H1 (cell line): Measurements from ENCODE around the gene TRDMT1. TPM values are rescaled to one million over a fixed set of nuclear protein-coding genes. Genes with fewer than 3 reads are reported as not detected.

Source experiments
- CTCF ChIA-PET: fragments of 300-600 bp; sonication (Branson Sonifier 250); formaldehyde crosslinking; loops from one replicate; lab custom pipeline; 2021; ENCODE audit not compliant: partially characterized antibody; lab: Charles Lee
- POLR2A ChIA-PET: fragments of 300-600 bp; sonication (Branson Sonifier 250); formaldehyde crosslinking; loops from one replicate; lab custom pipeline; 2021; ENCODE audit warnings: inconsistent platforms; ENCODE audit not compliant: partially characterized antibody; lab: Charles Lee
- DNase-seq, 2 experiments: peaks; one replicate each; pipeline versions ENCODE4 v3.0.0 to v3.0.0-alpha.2; 2010 to 2022; ENCODE audit warnings: low spot score in 2 of 2, low read depth in 1 of 2, mixed read lengths in 1 of 2
- FAIRE-seq: peaks from 2 replicates; lab custom pipeline; 2011; peaks lifted over from hg19 to GRCh38; lab: Jason Lieb, UNC
- H2AFZ ChIP-seq: 2 replicates; pipeline ENCODE4 v1.8.1; 2012; ENCODE audit warnings: low read length, inconsistent platforms
- H2AK5ac ChIP-seq: 2 replicates; pipeline ENCODE4 v1.6.1; 2013; ENCODE audit warnings: low read depth, low read length
- H2BK120ac ChIP-seq: replicated peaks from 2 replicates; pipeline ENCODE3; 2013; ENCODE audit warnings: low read depth, low read length, inconsistent platforms
- H2BK12ac ChIP-seq: 2 replicates; pipeline ENCODE4 v1.6.1; 2013; ENCODE audit warnings: low read depth, low read length
- H2BK15ac ChIP-seq: 2 replicates; pipeline ENCODE4 v1.6.1; 2013; ENCODE audit warnings: low read length
- H2BK20ac ChIP-seq: 2 replicates; pipeline ENCODE4 v1.6.1; 2013; ENCODE audit warnings: low read length
- H2BK5ac ChIP-seq: 2 replicates; pipeline ENCODE4 v1.6.1; 2013; ENCODE audit warnings: low read depth, low read length
- H3K14ac ChIP-seq: 2 replicates; pipeline ENCODE4 v1.6.1; 2013; ENCODE audit warnings: inconsistent platforms; ENCODE audit not compliant: insufficient read length
- H3K18ac ChIP-seq: 2 replicates; pipeline ENCODE4 v1.6.1; 2013; ENCODE audit warnings: low read length; ENCODE audit errors: extremely low read depth
- H3K23ac ChIP-seq: 2 replicates; pipeline ENCODE4 v1.6.1; 2013; ENCODE audit warnings: inconsistent platforms; ENCODE audit not compliant: insufficient read length
- H3K23me2 ChIP-seq: 2 replicates; pipeline ENCODE4 v1.6.1; 2013; ENCODE audit warnings: low read depth, low read length
- H3K27ac ChIP-seq: 2 replicates; pipeline ENCODE4 v1.6.1; 2011; ENCODE audit warnings: low read depth, low read length, inconsistent platforms
- H3K27me3 ChIP-seq, 4 experiments: replicated peaks in 1 of 4; 1 replicate in 1 of 4; 2 replicates in 3 of 4; pipeline versions ENCODE4 v1.6.1 to v1.8.1; 2011 to 2013; ENCODE audit warnings: low read length in 3 of 4, mild to moderate bottlenecking in 3 of 4, inconsistent platforms in 2 of 4, mixed read lengths in 2 of 4, moderate library complexity in 1 of 4; ENCODE audit not compliant: control insufficient read depth in 3 of 4, insufficient read depth in 3 of 4; ENCODE audit errors: extremely low read depth in 1 of 4
- H3K36me3 ChIP-seq, 4 experiments: 2 replicates each; pipeline versions ENCODE4 v1.6.1 to v1.8.1; 2011 to 2013; ENCODE audit warnings: mild to moderate bottlenecking in 4 of 4, low read length in 3 of 4, moderate library complexity in 2 of 4, control low read depth in 1 of 4, inconsistent platforms in 1 of 4; ENCODE audit not compliant: insufficient read depth in 4 of 4, control insufficient read depth in 2 of 4
- H3K4ac ChIP-seq: replicated peaks from 2 replicates; pipeline ENCODE3; 2013; ENCODE audit warnings: low read length, low read depth, mixed read lengths, inconsistent platforms; ENCODE audit not compliant: insufficient read length
- H3K4me1 ChIP-seq, 4 experiments: replicated peaks in 1 of 4; 1 replicate in 1 of 4; 2 replicates in 3 of 4; pipeline versions ENCODE4 v1.6.1 to v1.8.1; 2011 to 2013; ENCODE audit warnings: low read length in 3 of 4, inconsistent platforms in 2 of 4, mixed read lengths in 1 of 4; ENCODE audit not compliant: insufficient read depth in 4 of 4, control insufficient read depth in 3 of 4
- H3K4me2 ChIP-seq, 2 experiments: 2 replicates each; pipeline versions ENCODE4 v1.6.1 to v1.8.1; 2011 to 2013; ENCODE audit warnings: low read depth in 2 of 2, low read length in 2 of 2, control low read depth in 1 of 2, inconsistent platforms in 1 of 2, mild to moderate bottlenecking in 1 of 2; ENCODE audit not compliant: insufficient read depth in 1 of 2
- H3K4me3 ChIP-seq, 4 experiments: fragments of 200-600, 300-600 bp in 1 of 4; sonication (generic), shearing (Covaris generic), sonication (Bioruptor Twin) in 1 of 4; 2 replicates each; pipeline versions ENCODE4 v1.5.1 to v1.8.1; 2011 to 2016; ENCODE audit warnings: low read length in 4 of 4, low read depth in 3 of 4, control low read depth in 2 of 4, inconsistent platforms in 2 of 4, mild to moderate bottlenecking in 2 of 4, mixed read lengths in 1 of 4, moderate library complexity in 1 of 4; ENCODE audit not compliant: insufficient read depth in 2 of 4; ENCODE audit errors: extremely low read depth in 1 of 4
- H3K56ac ChIP-seq: replicated peaks from 2 replicates; pipeline ENCODE3; 2013; ENCODE audit warnings: low read depth, mild to moderate bottlenecking, mixed read lengths, low read length, inconsistent platforms; ENCODE audit not compliant: insufficient read length
- H3K79me1 ChIP-seq: 2 replicates; pipeline ENCODE4 v1.6.1; 2013; ENCODE audit warnings: low read depth, low read length, control low read depth
- H3K79me2 ChIP-seq, 2 experiments: 2 replicates each; pipeline versions ENCODE4 v1.6.1 to v1.8.1; 2012 to 2013; ENCODE audit warnings: low read length in 2 of 2, mild to moderate bottlenecking in 2 of 2, inconsistent platforms in 1 of 2; ENCODE audit not compliant: insufficient read depth in 2 of 2, control insufficient read depth in 1 of 2
- H3K9ac ChIP-seq, 4 experiments: replicated peaks in 1 of 4; 1 replicate in 1 of 4; 2 replicates in 3 of 4; pipeline versions ENCODE4 v1.6.1 to v1.8.1; 2011 to 2013; ENCODE audit warnings: low read depth in 3 of 4, low read length in 3 of 4, control low read depth in 2 of 4, mild to moderate bottlenecking in 2 of 4, moderate library complexity in 2 of 4, inconsistent platforms in 1 of 4; ENCODE audit errors: extremely low read depth in 1 of 4
- H3K9me3 ChIP-seq, 2 experiments: 2 replicates each; pipeline versions ENCODE4 v1.6.1 to v1.8.1; 2012 to 2013; ENCODE audit warnings: mild to moderate bottlenecking in 2 of 2, moderate library complexity in 2 of 2, control low read depth in 1 of 2, inconsistent platforms in 1 of 2, low read depth in 1 of 2, low read length in 1 of 2, mixed read lengths in 1 of 2; ENCODE audit not compliant: insufficient read depth in 2 of 2
- H4K20me1 ChIP-seq, 2 experiments: replicated peaks in 1 of 2; 2 replicates each; pipeline versions ENCODE3 to v1.8.1; 2011 to 2013; ENCODE audit warnings: inconsistent platforms in 2 of 2, low read length in 2 of 2, mild to moderate bottlenecking in 1 of 2; ENCODE audit not compliant: insufficient read depth in 2 of 2, control insufficient read depth in 1 of 2
- H4K5ac ChIP-seq: 2 replicates; pipeline ENCODE4 v1.6.1; 2013; ENCODE audit warnings: low read length, low read depth, mixed read lengths, inconsistent platforms; ENCODE audit not compliant: insufficient read length
- H4K8ac ChIP-seq: 2 replicates; pipeline ENCODE4 v1.8.0; 2013; ENCODE audit warnings: mild to moderate bottlenecking, moderate library complexity, low read length, inconsistent platforms; ENCODE audit not compliant: insufficient read depth; ENCODE audit errors: extremely low read depth
- H4K91ac ChIP-seq: replicated peaks from 2 replicates; pipeline ENCODE3; 2013; ENCODE audit warnings: low read length, mixed read lengths, inconsistent platforms; ENCODE audit not compliant: insufficient read length
- ASH2L ChIP-seq: fragments of 200-600, 300-600 bp; sonication (generic); IDR thresholded peaks from one replicate; pipeline ENCODE4 v1.7.1; 2017; ENCODE audit warnings: low read length
- E2F6 ChIP-seq: IDR thresholded peaks from 2 replicates; pipeline ENCODE4 v1.6.1; 2012; ENCODE audit warnings: inconsistent platforms
- KDM1A ChIP-seq: fragments of 200-600, 300-600 bp; sonication (generic); IDR thresholded peaks from 2 replicates; pipeline ENCODE4 v1.7.1; 2016; ENCODE audit warnings: mild to moderate bottlenecking, low read length, borderline replicate concordance
- KDM4A ChIP-seq: IDR thresholded peaks from one replicate; pipeline ENCODE4 v1.7.1; 2012; ENCODE audit warnings: low read depth, mild to moderate bottlenecking, moderate library complexity, low read length, inconsistent platforms; ENCODE audit not compliant: severe bottlenecking
- TAF1 ChIP-seq: IDR thresholded peaks from 2 replicates; pipeline ENCODE4 v1.6.1; 2011; ENCODE audit warnings: mild to moderate bottlenecking, low read depth, low read length
- TEAD4 ChIP-seq: IDR thresholded peaks from 2 replicates; pipeline ENCODE4 v1.6.1; 2012; ENCODE audit warnings: low read depth, low read length, inconsistent platforms, mixed read lengths
- WGBS, 2 experiments: shearing (Covaris generic) in 1 of 2; methylation state at CpG; one replicate each; pipeline versions ENCODE4 v1.1.6 to v1.1.7; 2013 to 2015; ENCODE audit warnings: low lambda C conversion rate in 2 of 2, mixed read lengths in 2 of 2, inconsistent platforms in 1 of 2, low coverage in 1 of 2, missing lambda C conversion rate in 1 of 2; ENCODE audit not compliant: insufficient replicate concordance in 2 of 2, insufficient coverage in 1 of 2, insufficient read length in 1 of 2; ENCODE audit errors: extremely low coverage in 1 of 2, missing lambda C conversion rate in 1 of 2; 5-methylcytosine and 5-hydroxymethylcytosine counted together
- polyA plus RNA-seq, 7 experiments: library from polyadenylated mRNA; depleted of rRNA in 3 of 7; stranded (reverse) in 5 of 7; unstranded in 2 of 7; fragments of >200 nt in 5 of 7; fragments of 200-250 nt in 2 of 7; gene quantifications; 1 replicate in 5 of 7; 2 replicates in 1 of 7; 4 replicates in 1 of 7; pipeline versions ENCODE4 v1.2.1 to v1.2.3, GENCODE V29; 2011 to 2013; ENCODE audit warnings: missing spikeins in 2 of 7, mixed read lengths in 2 of 7
- total RNA-seq: library from RNA; stranded (reverse); fragmentation: NEBNext Ultra II Directional; extraction: Animal tissue kit (Norgen Biotek cat#: 25700); gene quantifications from 2 replicates; pipeline ENCODE4 v1.2.1, GENCODE V29; 2021

Gene TRDMT1
- total and polyA plus RNA-seq, 2 of the 8 experiments (the other 6 are each of a cell fraction or from before 2014, with no cell fraction given) = 7.4 to 21.4 TPM

- no peaks in the 10 kb centered on the region for H3K36me3 ChIP-seq
- H3K79me1 ChIP-seq = no peaks in the 10 kb centered on the region
- H4K91ac ChIP-seq = peak overlapping the region; percentile 85
- peak overlapping the region; percentile 87 for H2BK5ac ChIP-seq
- DNase-seq = no peak
- H3K23ac ChIP-seq = no peak overlapping the region
- peaks cover 7% of the 10 kb centered on the region; the same call in 1 of the 2 replicates for H3K23me2 ChIP-seq
- no peaks in the 10 kb centered on the region for H3K9me3 ChIP-seq
- H3K18ac ChIP-seq = peak overlapping the region; percentile 64; the same call in 1 of the 2 replicates
- H3K56ac ChIP-seq = peak overlapping the region; percentile 24
- H2BK12ac ChIP-seq = peak overlapping the region; percentile 88
- POLR2A ChIA-PET = interaction anchor here (1.4 to 5.2 kb wide), 4 partner anchors 10 to 29 kb away, joined by 3 to 46 read pairs (median 9); partner anchors contain the start of gene VIM
- peak; percentile 74 for FAIRE-seq
- H3K4me2 ChIP-seq = peak overlapping the region; percentile 77 to 86
- peaks cover 0 to 51% of the 10 kb centered on the region in 2 experiments; a peak in 3 of 4 replicates for H3K79me2 ChIP-seq
- peak overlapping the region; percentile 31; the same call in 1 of the 2 replicates for H2AFZ ChIP-seq
- H4K8ac ChIP-seq = no peak overlapping the region
- peaks cover 0 to 16% (median 10%) of the 10 kb centered on the region in 4 experiments; a peak in 4 of 7 replicates for H3K4me1 ChIP-seq
- TF ChIP-seq TEAD4 (no peak), ASH2L (peak; percentile 82), KDM1A (no peak), TAF1 (0 out of 2 replicates have a peak, but pooled peaks have one; percentile 28), KDM4A (no peak), E2F6 (no peak)
- peak overlapping the region; percentile 26 to 80 (median 32); a peak in 6 of 8 replicates for H3K4me3 ChIP-seq
- peak overlapping the region; percentile 67 for H4K5ac ChIP-seq
- peak overlapping the region in 1 of 4 experiments; percentile 59; a peak in 1 of 7 replicates for H3K9ac ChIP-seq
- peak overlapping the region; percentile 70 for H3K4ac ChIP-seq
- H2BK20ac ChIP-seq = peak overlapping the region; percentile 15
- no peak overlapping the region for H2BK15ac ChIP-seq
- peak overlapping the region; percentile 65 for H2BK120ac ChIP-seq
- no peak overlapping the region for H3K14ac ChIP-seq
- no peak overlapping the region for H2AK5ac ChIP-seq
- CTCF ChIA-PET = interaction anchor here (0.6 to 2.6 kb wide), 3 partner anchors 14 to 284 kb away, joined by 3 to 17 read pairs (median 3); no protein-coding TSS in a partner anchor
- peak overlapping the region; percentile 55; the same call in 1 of the 2 replicates for H3K27ac ChIP-seq
- 7% methylated on average over 9 of the region's 9 CpGs; no CpG with 5 or more reads in 1 of the 2 experiments for WGBS, 2 experiments
- H4K20me1 ChIP-seq = no peaks in the 10 kb centered on the region
- no peaks in the 10 kb centered on the region for H3K27me3 ChIP-seq
Observed at GRCh38 chr10:17199351-17199804, 2.1 kb downstream of the TRDMT1 start.
